Measurements from ENCODE around the gene ADD3.

The ADD3 gene
- total RNA-seq = 321 reads per million, percentile 96 among the genes with 10 or more reads in this experiment

GRCh38 chr10:110007701-110008517 is at the start of gene ADD3:
Gene ADD3, plus strand, starts transcription at chr10:110007984. Its CDS starts 92,670 bp downstream, at chr10:110100654.
- peak; percentile 92 for DNase-seq

GRCh38 chr10:109958059-109958458 is 49.7 kb upstream of the ADD3 start:
- no peak for DNase-seq

GRCh38 chr10:109959259-109960145 is 48.3 kb upstream of the ADD3 start:
- DNase-seq = no peak

- no peak for DNase-seq
These were observed 47.1 kb upstream of the ADD3 start for GRCh38 chr10:109960682-109961081.

GRCh38 chr10:109961174-109962001 is 46.4 kb upstream of the ADD3 start:
- DNase-seq = no peak

- DNase-seq = no peak
These were observed 45.5 kb upstream of the ADD3 start for GRCh38 chr10:109962247-109962646.

GRCh38 chr10:109963439-109963838 is 44.3 kb upstream of the ADD3 start:
- DNase-seq = no peak

- no peak for DNase-seq
These were observed 43.5 kb upstream of the ADD3 start for GRCh38 chr10:109964318-109964717.

- DNase-seq = no peak
These were observed 40.6 kb upstream of the ADD3 start for GRCh38 chr10:109966961-109967738.

GRCh38 chr10:109967739-109968088 is 40.1 kb upstream of the ADD3 start:
- no peak for DNase-seq

GRCh38 chr10:109968953-109969759 is 38.6 kb upstream of the ADD3 start:
- no peak for DNase-seq

GRCh38 chr10:109969760-109970346 is 37.9 kb upstream of the ADD3 start:
- no peak for DNase-seq

GRCh38 chr10:109971634-109972033 is 36.1 kb upstream of the ADD3 start:
- DNase-seq = no peak

- no peak for DNase-seq
These were observed 35.3 kb upstream of the ADD3 start for GRCh38 chr10:109972372-109973001.

- DNase-seq = no peak
These were observed 34.4 kb upstream of the ADD3 start for GRCh38 chr10:109973326-109973829.

- no peak for DNase-seq
These were observed 33.1 kb upstream of the ADD3 start for GRCh38 chr10:109974504-109975191.

- DNase-seq = no peak
These were observed 32.3 kb upstream of the ADD3 start for GRCh38 chr10:109975244-109976190.

- DNase-seq = no peak
These were observed 31.1 kb upstream of the ADD3 start for GRCh38 chr10:109976681-109977080.

Data from effector CD4-positive, alpha-beta T cell (primary cell).